ENCODE results near the gene KRTAP5-8.
"Not testable (repeated sequence)": the region's sequence is repeated elsewhere in the genome, so short reads cannot be mapped to it uniquely, and the experiment has no call there.

Gene KRTAP5-8

DNA sequence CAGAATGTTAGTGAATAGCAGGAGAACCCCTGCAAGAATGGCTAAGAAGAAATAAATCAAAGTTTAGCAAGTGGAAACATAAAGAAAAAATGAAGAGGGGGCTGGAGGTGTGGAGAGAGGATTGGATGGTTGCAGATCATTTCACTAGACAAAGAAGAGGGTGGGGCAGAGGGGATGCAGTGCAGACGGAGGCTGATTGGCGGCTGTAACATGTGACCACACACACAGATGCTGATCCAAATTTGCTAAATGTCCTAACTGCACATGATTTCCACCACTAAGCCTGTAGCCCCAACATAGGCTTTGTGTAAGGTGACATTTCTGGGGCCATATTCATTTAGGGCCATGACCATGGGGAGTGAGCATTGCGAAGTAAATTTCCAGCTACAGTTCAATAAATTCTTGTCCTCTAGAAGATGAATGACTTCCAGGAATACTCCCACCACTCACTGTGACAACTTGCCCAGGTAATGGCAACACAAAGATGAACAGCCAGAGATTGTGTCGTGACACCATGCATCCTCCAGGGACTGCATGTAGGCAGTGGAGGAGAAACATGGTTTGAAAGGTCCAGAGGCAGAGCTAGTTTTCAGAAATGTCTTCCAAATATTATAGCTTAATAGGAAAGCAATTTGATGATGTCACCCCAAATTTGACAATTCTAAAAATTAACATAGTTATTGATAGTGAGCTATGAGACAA, 38.0 kb downstream of the KRTAP5-8 start:
- no peak for DNase-seq

DNA sequence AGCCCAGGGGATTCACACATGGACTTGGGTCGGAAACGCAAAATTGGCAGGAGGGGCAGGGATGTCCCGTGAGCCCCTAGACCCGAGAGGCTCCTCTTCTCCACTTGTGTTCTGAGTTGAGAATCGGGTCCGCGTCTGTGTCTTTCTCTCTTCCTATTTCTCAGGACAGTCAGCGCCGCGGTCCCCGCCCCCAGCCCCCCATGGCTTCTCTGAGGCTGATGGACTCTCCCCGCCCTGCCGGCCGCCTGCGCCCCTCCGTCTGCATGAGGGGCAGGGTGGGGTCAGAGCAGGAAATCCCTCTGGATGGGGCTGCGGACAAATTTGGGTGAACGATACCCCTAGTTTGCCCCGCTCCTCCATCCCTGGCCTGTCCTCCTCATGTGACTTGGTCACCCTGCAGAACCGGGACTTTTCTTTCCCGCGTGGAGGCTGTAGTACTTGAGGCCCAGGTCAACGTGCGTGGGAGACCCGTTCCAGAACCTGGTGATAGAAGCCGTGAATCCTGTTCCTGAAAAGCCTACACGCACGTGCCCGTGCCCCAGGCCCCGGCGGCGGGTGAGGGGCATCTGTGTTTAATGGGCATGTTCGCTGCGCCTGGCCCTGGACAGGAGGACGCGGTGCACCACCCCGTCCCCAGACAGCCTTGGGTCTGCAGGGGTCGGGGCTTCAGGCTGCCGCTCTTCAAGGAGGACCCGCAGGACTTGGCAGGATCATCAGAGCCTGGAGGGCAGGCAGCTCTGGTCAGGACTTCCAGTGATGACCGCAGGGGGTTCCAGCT, 39.1 kb downstream of the KRTAP5-8 start:
- not testable (repeated sequence) for DNase-seq

DNA sequence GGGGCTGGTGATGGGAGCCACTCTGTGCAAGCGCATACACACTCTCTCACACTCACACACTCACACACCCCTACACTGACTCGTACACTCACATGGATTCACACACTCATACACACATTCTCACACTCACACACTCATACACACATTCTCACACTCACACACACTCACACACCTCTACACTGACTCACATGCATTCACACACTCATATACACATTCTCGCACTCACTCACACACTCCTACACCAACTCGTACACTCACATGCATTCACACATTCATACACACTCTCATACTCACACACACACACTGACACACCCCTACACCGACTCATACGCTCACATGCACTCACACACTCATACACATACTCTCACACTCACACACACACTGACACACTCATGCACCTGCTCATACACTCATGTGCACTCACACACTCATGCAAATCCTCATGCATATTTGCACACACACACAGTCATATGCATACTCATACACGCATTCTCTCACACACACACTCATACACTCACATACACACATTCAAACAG, 39.7 kb downstream of the KRTAP5-8 start:
- no peak for DNase-seq

GRCh38 chr11:71579513-71579912, 41.7 kb downstream of the KRTAP5-8 start:
- DNase-seq, result not testable (repeated sequence)

DNA sequence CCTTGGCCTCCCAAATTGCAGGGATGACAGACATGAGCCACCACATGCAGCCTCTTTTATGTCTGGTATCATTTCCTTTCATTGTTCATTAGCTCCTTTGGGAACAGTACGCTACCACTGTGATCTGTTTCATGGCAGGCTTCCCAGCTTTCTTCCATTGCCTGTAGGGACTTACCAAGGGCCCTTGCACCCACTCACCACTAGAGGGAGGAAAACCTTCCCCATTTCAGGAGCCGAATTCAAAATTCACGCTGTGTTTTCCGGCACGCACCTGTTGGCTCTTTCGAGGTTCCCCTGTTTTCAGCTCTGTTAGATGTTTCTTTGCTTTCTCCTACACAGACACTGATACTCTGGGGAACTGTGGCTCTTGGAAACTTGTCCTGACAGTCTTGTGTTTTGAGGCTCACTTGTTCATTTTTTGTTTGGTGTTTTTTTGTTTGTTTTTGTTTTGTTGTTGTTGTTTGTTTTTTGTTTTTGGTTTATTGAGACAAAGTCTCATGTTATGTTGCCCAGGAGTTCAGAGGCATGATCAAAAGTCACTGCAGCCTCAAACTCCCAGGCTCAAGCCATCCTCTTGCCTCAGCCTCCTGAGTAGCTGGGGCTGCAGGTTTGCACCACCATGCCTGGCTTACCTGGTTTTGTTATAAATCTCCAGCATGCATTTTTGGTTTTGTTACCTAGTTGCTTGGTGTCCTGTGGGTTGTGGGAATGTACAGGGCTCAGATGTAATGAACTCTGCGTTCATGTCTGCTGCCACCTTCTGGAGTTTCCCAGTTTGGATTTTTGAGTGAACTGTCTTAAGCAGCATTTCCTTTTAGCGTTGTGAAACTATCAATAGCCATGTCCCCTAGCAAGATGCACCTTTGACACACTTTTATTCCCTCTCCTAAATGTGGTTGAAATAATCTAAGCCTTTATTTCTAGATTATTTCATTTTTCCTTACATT, 42.5 kb downstream of the KRTAP5-8 start:
- DNase-seq, result peak; percentile 55

- no peak for DNase-seq
These were observed 44.0 kb downstream of the KRTAP5-8 start for GRCh38 chr11:71581826-71582225.

DNA sequence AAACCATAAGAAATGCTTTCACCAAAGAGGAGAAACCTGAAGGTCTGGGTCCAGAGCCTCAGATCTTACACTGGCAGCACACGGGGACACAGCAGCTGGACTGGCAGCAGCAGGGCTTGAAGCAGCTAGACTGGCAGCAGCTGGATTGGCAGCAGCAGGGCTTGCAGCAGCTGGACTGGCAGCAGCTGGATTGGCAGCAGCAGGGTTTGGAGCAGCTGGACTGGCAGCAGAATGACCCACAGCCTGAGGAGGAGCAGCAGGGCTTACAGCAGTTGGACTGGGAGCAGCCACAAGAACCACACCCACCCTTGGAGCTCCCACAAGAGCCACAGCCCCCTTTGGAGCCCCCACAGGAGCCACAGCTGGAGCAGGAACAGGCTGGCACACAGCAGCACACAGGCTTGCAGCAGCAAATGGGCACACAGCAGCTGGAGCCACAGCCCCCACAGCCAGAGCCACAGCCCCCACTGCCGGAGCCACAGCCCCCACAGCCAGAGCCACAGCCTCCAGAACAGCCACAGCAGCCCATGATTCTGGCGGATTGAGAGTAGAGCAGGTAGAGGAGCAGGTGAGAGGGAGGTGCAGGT, 44.6 kb downstream of the KRTAP5-8 start, which contains the start of gene KRTAP5-11:
TSS of gene KRTAP5-11 (minus strand) at position 567 of the 587 bp plus-strand sequence. CDS start at position 529, 38 bp downstream.
- DNase-seq, result no peak

GRCh38 chr11:71582969-71583368, 45.1 kb downstream of the KRTAP5-8 start:
- DNase-seq, result not testable (repeated sequence)

GRCh38 chr11:71585673-71586072, 47.8 kb downstream of the KRTAP5-8 start:
- not testable (repeated sequence) for DNase-seq

DNA sequence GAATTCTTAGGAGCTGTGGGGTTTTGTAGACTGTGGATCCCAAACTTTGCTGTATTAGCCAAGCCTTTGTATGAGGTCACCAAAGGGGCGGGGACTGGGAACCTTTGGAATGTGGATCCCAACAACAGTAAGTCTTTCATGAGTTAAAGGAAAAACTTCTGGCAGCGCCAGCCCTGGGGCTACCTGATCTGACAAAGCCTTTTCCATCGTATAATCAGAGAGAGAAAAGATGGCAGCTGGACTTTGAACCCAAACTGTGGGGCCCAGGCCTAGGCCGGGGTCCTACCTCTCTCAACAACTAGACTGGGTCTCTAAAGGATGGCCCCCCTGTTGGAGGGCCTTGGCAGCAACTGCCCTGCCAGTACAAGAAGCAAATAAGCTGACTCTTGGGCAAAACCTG, 50.5 kb downstream of the KRTAP5-8 start:
- not testable (repeated sequence) for DNase-seq
